Kidney (tissue), 14 donors: ENCODE data around the gene TMEM266. TPM values are rescaled to one million over a fixed set of nuclear protein-coding genes. Genes with fewer than 3 reads are reported as not detected.

Experiments used
- DNase-seq, 5 donors: peaks; one replicate each; pipeline ENCODE4 v3.0.0-alpha.2; 2013 to 2020
- FAIRE-seq: peaks from 2 replicates; lab custom pipeline; 2012; peaks lifted over from hg19 to GRCh38; lab: Jason Lieb, UNC
- H3K27ac ChIP-seq, 2 donors: one replicate each; pipeline ENCODE4 v1.7.0; 2013; ENCODE audit warnings: low read depth in 2 of 2, low read length in 2 of 2, inconsistent platforms in 1 of 2
- H3K27me3 ChIP-seq: one replicate; pipeline ENCODE4 v1.7.1; 2013; ENCODE audit warnings: low read length, inconsistent platforms; ENCODE audit not compliant: control insufficient read depth, insufficient read depth
- H3K36me3 ChIP-seq, 3 donors: one replicate each; pipeline versions ENCODE4 v1.7.0 to v1.7.1; 2013; ENCODE audit warnings: low read length in 3 of 3, control low read depth in 1 of 3, inconsistent platforms in 1 of 3; ENCODE audit not compliant: insufficient read depth in 3 of 3, control insufficient read depth in 2 of 3
- H3K4me1 ChIP-seq, 3 donors: one replicate each; pipeline versions ENCODE4 v1.7.0 to v1.7.1; 2013; ENCODE audit warnings: low read length in 3 of 3, inconsistent platforms in 1 of 3, low read depth in 1 of 3; ENCODE audit not compliant: control insufficient read depth in 2 of 3, insufficient read depth in 2 of 3
- H3K4me3 ChIP-seq, 3 donors: one replicate each; pipeline versions ENCODE4 v1.7.0 to v1.8.1; 2013; ENCODE audit warnings: low read length in 3 of 3, control low read depth in 1 of 3, inconsistent platforms in 1 of 3
- H3K9ac ChIP-seq, 3 donors: one replicate each; pipeline versions ENCODE4 v1.7.0 to v1.7.1; 2013; ENCODE audit warnings: low read length in 3 of 3, control low read depth in 1 of 3, inconsistent platforms in 1 of 3
- H3K9me3 ChIP-seq, 3 donors: one replicate each; pipeline versions ENCODE4 v1.7.0 to v1.7.1; 2013; ENCODE audit warnings: low read length in 3 of 3, control low read depth in 1 of 3, inconsistent platforms in 1 of 3; ENCODE audit not compliant: control insufficient read depth in 2 of 3, insufficient read depth in 1 of 3
- intact Hi-C: fragments of 100-400 bp; cut with DNase I; formaldehyde crosslinking; loops from one replicate; pipeline ENCODE4 v1.11.1; 2022
- polyA plus RNA-seq: library from polyadenylated mRNA; stranded (reverse); fragments of 350-450 nt; fragmentation: Illumina TruSeq; extraction: RNeasy Lipid Tissue Mini Kit (QIAGEN cat#74804); gene quantifications from one replicate; pipeline ENCODE4 v1.2.3, GENCODE V29; 2014; ENCODE audit warnings: low read depth, low replicate concordance; ENCODE audit not compliant: insufficient read depth
- total RNA-seq: library from RNA; stranded (reverse); fragmentation: NEBNext Ultra II Directional; extraction: Animal tissue kit (Norgen Biotek cat#: 25700); gene quantifications from one replicate; pipeline ENCODE4 v1.2.1, GENCODE V29; 2021
- TF ChIP-seq, protein P1 (sequence below): IDR thresholded peaks from 3 replicates; pipeline ENCODE4 v1.5.1; 2012; ENCODE audit warnings: mild to moderate bottlenecking, moderate library complexity, borderline replicate concordance; ENCODE audit not compliant: insufficient read depth; ENCODE audit errors: extremely low read depth
- donor health status: control.
- donor health status: control.
- donor health status: control.
- donor health status: control.
- donor health status: control.
- donor health status: DM: yes; HTN: yes; CAD: no.
- donor health status: Normal renal cell carcinoma (clear cell type).

TMEM266 gene
- total and polyA plus RNA-seq, 2 donors from 2014 or later = 0.72 to 3.1 TPM

- no peak for FAIRE-seq
- Histone ChIP-seq H3K27me3 (no peaks in the 10 kb centered on the region), H3K27ac (no peak overlapping the region), H3K36me3 (peaks cover 0 to 15% (median 5%) of the 10 kb centered on the region in 3 donors), H3K9me3 (no peaks in the 10 kb centered on the region), H3K4me3 (no peak overlapping the region), H3K4me1 (no peaks in the 10 kb centered on the region), H3K9ac (no peak overlapping the region)
- no peak for DNase-seq
- TF ChIP-seq, protein P1, sequence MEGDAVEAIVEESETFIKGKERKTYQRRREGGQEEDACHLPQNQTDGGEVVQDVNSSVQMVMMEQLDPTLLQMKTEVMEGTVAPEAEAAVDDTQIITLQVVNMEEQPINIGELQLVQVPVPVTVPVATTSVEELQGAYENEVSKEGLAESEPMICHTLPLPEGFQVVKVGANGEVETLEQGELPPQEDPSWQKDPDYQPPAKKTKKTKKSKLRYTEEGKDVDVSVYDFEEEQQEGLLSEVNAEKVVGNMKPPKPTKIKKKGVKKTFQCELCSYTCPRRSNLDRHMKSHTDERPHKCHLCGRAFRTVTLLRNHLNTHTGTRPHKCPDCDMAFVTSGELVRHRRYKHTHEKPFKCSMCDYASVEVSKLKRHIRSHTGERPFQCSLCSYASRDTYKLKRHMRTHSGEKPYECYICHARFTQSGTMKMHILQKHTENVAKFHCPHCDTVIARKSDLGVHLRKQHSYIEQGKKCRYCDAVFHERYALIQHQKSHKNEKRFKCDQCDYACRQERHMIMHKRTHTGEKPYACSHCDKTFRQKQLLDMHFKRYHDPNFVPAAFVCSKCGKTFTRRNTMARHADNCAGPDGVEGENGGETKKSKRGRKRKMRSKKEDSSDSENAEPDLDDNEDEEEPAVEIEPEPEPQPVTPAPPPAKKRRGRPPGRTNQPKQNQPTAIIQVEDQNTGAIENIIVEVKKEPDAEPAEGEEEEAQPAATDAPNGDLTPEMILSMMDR = no peak
- intact Hi-C loops = no loop called here
Measured at GRCh38 chr15:76208786-76209424, 149.1 kb downstream of the TMEM266 start.

DNA sequence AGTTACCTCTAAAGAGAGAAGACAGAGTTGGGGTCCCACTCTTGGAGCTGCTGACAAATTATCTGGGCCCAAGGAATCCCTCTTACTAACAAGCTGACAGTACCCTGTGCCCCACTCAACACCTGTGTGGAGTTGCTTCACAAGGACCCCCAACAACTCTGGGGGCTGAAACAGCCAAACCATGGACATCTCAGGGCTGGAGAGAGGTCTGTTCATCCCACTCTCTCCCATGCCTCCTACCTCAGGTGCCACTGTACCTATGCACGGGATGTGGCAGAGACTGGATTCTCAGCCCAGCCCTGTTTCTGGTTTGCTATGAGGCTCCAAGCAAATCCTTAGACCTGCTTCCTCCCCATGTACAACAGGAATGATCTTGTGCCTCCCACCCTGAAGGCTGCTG, 149.7 kb downstream of the TMEM266 start:
- Histone ChIP-seq H3K27me3 (no peaks in the 10 kb centered on the region), H3K4me1 (no peaks in the 10 kb centered on the region), H3K9ac (no peak overlapping the region), H3K4me3 (no peak overlapping the region), H3K9me3 (no peaks in the 10 kb centered on the region), H3K27ac (no peak overlapping the region), H3K36me3 (peaks cover 0 to 16% (median 11%) of the 10 kb centered on the region in 3 donors)
- intact Hi-C loops = no loop called here
- no peak for DNase-seq
- TF ChIP-seq, protein P1 = no peak
- FAIRE-seq = no peak

DNA sequence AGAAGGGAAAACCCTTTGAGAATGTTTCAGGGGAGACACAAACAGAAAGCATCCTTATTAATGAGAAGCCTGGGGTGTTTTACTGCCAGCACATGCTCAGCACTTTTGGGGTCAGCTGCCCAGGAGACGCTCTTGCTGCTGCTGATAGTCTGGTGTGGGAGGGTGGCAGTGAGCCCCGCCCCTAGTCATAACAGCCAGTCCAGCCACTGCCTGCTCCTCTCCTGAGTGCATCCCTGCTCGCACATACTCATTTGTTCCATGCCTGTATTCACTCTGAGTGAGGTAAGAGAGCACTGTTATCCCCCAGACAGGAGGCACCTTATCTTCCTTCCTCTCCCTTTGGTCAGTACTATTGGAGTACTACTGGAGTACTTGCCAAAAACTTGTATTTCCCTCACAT, 150.2 kb downstream of the TMEM266 start:
- TF ChIP-seq, protein P1 = no peak
- Histone ChIP-seq H3K4me3 (no peak overlapping the region), H3K27me3 (no peaks in the 10 kb centered on the region), H3K4me1 (no peaks in the 10 kb centered on the region), H3K36me3 (peaks cover 0 to 20% (median 13%) of the 10 kb centered on the region in 3 donors), H3K27ac (no peak overlapping the region), H3K9ac (no peak overlapping the region), H3K9me3 (no peaks in the 10 kb centered on the region)
- intact Hi-C loops = no loop called here
- FAIRE-seq (no peak), DNase-seq (no peak)
